SK-N-MC (cell line): ENCODE data around the gene FAM131A.

Experiments used
- EZH2 ChIP-seq: fragments of 200-600 bp; sonication (generic); IDR thresholded peaks from one replicate; pipeline ENCODE4 v1.6.1; 2017; ENCODE audit warnings: antibody characterized with exemption
- FOXP2 ChIP-seq: optimal IDR thresholded peaks from 2 replicates; pipeline ENCODE3; 2011; ENCODE audit warnings: mild to moderate bottlenecking, moderate library complexity; ENCODE audit not compliant: insufficient read depth; ENCODE audit errors: extremely low read length, control extremely low read depth
- POLR2AphosphoS5 ChIP-seq: IDR thresholded peaks from 2 replicates; pipeline ENCODE4 v1.6.1; 2012; ENCODE audit warnings: mild to moderate bottlenecking, low read depth, low read length, borderline replicate concordance

- TF ChIP-seq POLR2AphosphoS5 (peak; percentile 43), EZH2 (no peak), FOXP2 (peak; percentile 5)
Measured at GRCh38 chr3:184371570-184372018, 34.2 kb downstream of the FAM131A start.
